CD1c-positive myeloid dendritic cell (primary cell): Measurements from ENCODE around the gene LMF1.

Experiments
- DNase-seq: peaks from one replicate; pipeline ENCODE4 v3.0.0-alpha.2; 2016; ENCODE audit errors: extremely low spot score

LMF1 gene

GRCh38 chr16:881219-882097 is 89.3 kb downstream of the LMF1 start:
- no peak for DNase-seq

GRCh38 chr16:880471-881171 is 90.2 kb downstream of the LMF1 start:
- no peak for DNase-seq

- DNase-seq, result no peak
Measured at GRCh38 chr16:879986-880385, 90.8 kb downstream of the LMF1 start.

GRCh38 chr16:879461-879861 is 91.3 kb downstream of the LMF1 start:
- no peak for DNase-seq

- no peak for DNase-seq
Measured at GRCh38 chr16:878886-879285, 91.9 kb downstream of the LMF1 start.

GRCh38 chr16:878072-878784 is 92.6 kb downstream of the LMF1 start:
- DNase-seq, result peak; percentile 20

GRCh38 chr16:877242-878071 is 93.3 kb downstream of the LMF1 start:
- DNase-seq, result peak; percentile 83

- no peak for DNase-seq
Measured at GRCh38 chr16:876523-877241, 94.1 kb downstream of the LMF1 start.

- DNase-seq, result no peak
Measured at GRCh38 chr16:876041-876335, 94.8 kb downstream of the LMF1 start.

GRCh38 chr16:875182-876040 is 95.4 kb downstream of the LMF1 start:
- DNase-seq, result no peak

GRCh38 chr16:874366-875181 is 96.2 kb downstream of the LMF1 start:
- no peak for DNase-seq

GRCh38 chr16:873889-874288 is 96.9 kb downstream of the LMF1 start:
- DNase-seq, result no peak

- DNase-seq, result no peak
Measured at GRCh38 chr16:873243-873661, 97.5 kb downstream of the LMF1 start.

- DNase-seq, result no peak
Measured at GRCh38 chr16:872436-873242, 98.1 kb downstream of the LMF1 start.

- no peak for DNase-seq
Measured at GRCh38 chr16:871562-872345, 99.0 kb downstream of the LMF1 start.

- DNase-seq, result peak; percentile 6
Measured at GRCh38 chr16:870856-871561, 99.8 kb downstream of the LMF1 start.
